ENCODE data around the gene BIRC6.
A peak's percentile ranks its signal among the peaks of the same experiment; 100 is the strongest.
"Not testable (repeated sequence)": the region's sequence is repeated elsewhere in the genome, so short reads cannot be mapped to it uniquely, and the experiment has no call there.

The BIRC6 gene

DNA sequence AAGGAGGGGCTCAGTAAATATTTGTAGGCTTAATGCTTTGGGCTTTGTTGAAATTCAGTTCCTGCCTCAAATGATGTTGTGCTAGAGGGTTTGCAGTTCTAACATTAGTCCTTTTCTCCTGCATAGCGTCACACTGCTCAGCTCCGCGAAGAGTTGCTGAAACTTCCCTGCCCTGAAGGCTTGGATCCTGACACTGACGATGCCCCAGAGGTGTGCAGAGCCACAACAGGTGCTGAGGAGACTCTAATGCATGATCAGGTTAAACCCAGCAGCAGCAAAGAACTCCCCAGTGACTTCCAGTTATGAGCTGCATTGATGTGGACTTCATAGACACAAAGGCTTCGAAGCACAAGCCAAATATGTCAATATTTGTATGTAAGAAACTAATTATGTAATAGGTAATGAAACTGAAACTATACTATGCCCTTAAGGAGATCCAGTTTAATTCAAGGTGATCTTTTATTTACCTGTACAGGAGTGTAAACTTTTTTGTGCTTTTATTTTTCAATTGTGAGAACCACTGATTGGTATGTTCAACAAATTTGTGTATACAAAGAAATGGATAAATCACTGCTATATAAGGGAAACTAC is 260.9 kb downstream of the BIRC6 start:
- no peak for DNase-seq (ENCODE audit: low spot score)

DNA sequence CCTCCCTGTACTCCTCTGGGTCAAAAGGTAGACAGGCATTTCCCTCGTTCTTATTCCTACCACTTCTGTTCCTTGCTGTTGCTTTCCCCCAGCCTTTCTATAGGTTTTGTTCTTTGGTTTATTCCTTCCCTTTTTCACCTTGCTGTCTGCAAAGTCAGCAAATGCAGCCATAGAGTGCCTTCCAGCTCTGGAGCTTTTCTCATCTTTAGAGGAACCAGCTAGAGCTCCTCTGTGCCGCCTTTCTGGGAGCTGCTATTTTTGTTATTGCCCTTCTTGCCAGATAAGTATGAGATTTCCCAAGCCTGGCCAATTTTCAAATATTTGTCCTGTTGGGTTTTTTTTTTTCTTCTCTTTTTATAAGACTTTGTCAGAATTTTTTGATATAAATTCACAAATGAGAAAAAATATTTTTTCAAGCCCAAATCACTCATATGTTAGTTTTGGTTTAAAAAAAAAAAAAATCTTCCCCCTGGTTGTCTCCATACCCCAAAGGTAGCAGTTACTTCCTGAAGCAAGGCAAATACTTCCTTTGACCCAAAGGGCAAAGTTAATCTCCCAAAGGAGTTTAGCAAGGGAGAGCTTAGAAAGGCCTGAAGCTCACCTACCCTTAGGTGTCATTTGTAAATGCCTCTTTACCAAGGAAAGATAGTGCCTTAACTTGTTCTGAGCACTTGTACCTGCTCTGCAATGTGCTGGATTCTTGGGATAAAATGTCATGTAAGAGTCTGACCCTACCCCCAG is 265.9 kb downstream of the BIRC6 start:
- peak; percentile 61 for DNase-seq (ENCODE audit: low spot score)

DNA sequence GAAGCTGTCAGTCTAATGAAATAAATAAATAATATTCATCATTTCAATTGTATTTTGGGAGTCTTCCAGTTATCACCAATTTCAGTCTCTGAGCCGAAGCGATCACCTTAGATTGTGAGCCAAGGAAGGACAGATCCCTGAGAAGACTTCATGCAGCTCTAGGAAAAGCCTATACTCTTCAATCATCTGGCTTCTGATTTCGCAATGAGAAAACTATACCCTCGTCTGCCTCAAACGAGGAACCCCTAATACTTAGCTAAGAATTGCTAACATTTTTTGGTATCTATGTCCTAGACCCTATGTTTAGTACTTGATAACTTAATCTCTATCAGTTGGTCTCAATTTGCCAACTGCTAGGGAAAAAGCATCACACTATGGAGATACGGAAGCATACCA is 266.5 kb downstream of the BIRC6 start:
- DNase-seq (ENCODE audit: low spot score) = no peak

DNA sequence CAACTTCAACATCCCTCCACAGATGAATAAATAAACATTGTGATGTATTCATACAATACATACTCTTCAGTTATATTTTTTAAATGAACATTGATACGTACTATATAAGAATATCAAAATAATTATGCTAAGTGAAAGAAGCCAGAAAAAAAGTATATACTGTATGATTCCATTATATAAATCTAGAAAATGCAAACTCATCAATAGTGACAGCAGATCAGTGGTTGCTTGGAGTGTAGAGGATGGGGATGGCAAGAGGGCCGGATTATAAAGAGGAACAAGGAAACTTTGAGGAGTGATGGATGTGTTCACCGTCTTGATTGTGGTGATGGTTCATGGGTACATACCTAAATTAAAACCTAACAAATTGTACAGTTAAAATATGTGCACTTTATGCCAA is 268.0 kb downstream of the BIRC6 start:
- DNase-seq (ENCODE audit: low spot score) = no peak

DNA sequence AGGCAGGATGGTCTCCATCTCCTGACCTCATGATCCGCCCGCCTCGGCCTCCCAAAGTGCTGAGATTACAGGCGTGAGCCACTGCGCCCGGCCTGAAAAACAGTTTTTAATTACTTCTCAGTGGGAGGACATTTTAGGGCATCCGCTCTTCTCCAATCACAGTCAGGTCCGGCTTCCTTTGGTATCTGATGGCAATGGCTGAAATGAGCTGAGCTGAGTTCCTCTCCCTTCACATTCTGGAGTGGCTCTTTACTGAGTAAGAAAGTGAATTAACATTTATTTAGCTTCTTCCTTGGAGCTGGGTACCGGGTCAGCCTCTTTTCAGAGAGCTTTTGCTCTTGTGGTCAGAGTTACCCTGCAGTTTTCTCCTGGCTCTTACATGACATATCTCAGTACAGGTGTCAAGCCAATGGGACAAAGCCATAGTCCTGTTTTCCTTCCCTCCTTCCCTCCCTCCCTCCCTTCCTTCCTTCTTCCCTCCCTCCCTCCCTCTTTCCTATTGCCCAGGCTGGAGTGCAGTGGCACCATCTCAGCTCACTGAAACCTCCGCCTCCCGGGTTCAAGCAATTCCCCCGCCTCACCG is 269.9 kb downstream of the BIRC6 start:
- DNase-seq (ENCODE audit: low spot score) = no peak

DNA sequence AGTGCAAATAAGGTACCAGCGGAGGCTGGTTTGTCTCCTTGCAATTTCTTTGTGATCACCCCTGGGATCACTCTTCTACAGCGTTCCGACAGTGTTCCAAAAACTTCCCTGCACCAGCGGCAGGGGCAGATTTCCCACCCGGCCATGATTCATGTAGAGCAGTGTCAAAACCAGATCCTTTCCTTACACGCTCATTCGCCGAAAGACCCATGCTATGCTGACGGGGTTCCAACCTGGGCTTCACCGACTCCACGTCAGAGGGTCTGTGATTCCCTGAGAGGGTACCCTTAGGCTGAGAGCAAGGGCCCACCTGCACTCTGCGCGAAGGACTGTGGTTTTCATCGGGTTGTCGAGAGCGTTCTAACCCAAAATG is 270.6 kb downstream of the BIRC6 start:
- DNase-seq (ENCODE audit: low spot score) = no peak

DNA sequence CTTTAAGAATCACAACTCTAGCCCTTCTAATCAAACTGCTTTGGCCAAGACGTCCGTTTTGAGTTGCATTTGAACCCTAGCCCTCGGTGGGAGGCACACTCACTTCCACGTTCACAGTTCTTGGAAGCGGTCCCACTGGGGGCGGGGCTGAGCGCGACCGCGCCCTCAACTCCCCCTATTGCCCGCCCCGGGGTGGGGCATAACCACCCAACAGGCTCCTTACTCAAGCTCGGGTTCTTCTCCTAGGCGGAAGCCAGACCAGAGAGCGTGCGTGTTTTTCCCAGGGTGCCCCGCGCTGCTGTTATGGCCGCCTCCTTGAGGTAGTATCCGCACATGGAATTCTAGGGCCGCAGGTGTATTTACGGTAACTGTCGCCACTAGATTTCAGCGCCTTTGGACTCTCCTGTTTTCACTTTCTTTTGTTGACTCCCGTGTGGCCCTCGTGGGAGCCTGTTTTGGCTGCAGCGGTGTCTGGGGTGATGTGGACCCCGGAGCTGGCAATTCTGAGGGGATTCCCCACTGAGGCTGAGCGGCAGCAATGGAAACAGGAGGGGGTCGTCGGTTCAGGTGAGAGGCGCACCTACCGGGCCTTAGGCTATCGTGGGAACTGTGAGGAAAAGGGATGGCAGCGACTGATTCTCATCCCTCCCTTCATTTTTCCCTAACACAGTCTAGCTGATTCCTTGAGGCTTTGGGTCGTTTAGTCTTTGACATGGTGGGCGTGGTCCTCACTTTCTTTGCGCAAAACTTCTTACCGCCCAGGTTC is 271.2 kb downstream of the BIRC6 start, which contains the start of gene TTC27:
TTC27 (plus strand) TSS at position 237 of the 766 bp plus-strand sequence; CDS start at position 480, 243 bp downstream.
- peak; percentile 97 for DNase-seq (ENCODE audit: low spot score)

DNA sequence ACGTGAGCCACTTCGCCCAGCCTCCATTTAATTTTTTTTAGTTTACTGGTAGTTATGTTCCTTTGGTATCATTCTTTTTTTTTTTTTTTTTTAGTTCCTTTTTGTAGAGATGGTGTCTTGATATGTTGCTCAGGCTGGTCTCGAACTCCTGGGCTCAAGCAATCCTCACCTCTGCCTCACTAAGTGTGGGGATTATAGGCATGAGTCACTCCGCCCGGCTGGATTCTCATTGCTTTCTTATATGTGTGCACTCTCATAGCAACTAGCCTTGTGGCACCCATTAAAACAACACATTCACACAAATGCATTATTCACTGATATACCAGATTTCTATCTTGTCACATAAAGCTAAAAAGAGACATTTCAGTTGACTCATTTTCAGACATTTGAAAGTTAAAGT is 275.3 kb downstream of the BIRC6 start:
- no peak for DNase-seq (ENCODE audit: low spot score)

DNA sequence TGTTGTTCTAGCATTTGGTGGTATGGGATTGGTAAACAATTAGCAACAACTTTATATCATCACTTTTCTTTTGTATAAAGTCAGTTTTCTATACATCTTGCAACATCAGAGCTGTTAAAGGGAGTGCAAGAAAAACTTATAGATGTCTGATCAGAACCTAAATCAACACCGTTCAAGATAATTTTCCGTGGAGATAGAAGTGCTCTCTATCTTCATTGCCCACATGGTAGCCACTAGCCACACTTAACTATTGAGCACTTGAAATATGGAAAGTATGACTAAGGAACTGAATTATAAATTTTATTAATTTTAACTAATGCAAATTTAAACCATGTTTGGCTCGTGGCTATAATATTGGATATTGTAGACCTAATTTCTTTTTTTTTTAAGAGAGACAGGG is 276.2 kb downstream of the BIRC6 start:
- DNase-seq (ENCODE audit: low spot score) = no peak

DNA sequence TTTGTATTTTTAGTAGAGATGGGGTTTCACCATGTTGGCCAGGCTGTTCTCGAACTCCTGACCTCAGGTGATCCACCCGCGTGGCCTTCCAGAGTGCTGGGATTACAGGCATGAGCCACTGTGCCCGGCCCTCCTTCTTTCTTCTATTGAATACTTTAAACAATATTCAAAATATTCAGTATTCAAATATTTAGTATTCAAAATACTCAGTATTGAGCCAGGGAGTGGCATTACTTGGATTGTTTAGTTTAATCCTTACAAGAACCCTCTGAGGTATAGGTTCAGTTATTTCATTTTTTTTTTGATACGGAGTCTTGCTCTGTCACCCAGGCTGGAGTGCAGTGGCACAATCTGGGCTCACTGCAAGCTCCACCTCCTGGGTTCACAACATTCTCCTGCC is 281.7 kb downstream of the BIRC6 start:
- DNase-seq (ENCODE audit: low spot score) = not testable (repeated sequence)

DNA sequence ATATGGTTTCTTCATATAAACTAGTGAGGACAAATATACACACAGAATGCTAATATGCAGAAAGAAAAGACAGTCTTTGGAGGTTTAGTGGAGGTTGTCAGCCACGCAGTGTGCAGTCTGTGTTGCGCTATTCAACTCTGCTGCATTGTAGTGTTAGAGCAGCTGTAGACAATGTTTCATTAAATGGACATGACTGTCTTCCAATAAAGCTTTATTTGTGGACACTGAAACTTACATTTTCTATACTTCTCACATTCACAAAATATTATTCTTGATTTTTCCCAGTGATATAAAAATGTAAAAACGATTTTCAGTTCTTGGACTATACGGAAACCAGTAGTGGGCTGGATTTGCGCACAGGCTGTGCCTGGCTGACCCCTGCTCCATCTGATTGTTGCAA is 284.4 kb downstream of the BIRC6 start:
- no peak for DNase-seq (ENCODE audit: low spot score)

DNA sequence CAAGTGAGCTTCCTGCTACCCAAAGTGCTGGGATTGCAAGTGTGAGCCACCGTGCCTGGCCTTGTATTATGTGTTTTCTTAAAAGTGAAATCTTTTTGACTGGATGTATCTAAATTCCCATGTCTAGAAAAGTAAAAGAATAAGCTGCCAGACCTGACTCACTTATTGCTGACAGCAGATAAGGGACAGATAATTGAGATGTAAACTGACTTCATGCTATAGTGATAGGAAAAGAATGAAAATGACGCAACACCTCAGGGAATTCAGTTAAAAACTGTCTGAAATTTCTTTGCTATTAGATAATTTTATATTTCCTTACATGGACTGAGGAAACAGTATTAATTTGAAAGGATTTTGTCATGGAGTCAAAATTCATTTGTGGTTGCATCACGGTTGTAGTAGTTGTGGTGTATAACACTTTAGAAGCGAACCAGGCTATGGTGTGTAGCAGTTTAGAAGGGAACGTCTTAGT is 290.4 kb downstream of the BIRC6 start:
- DNase-seq (ENCODE audit: low spot score) = no peak

DNA sequence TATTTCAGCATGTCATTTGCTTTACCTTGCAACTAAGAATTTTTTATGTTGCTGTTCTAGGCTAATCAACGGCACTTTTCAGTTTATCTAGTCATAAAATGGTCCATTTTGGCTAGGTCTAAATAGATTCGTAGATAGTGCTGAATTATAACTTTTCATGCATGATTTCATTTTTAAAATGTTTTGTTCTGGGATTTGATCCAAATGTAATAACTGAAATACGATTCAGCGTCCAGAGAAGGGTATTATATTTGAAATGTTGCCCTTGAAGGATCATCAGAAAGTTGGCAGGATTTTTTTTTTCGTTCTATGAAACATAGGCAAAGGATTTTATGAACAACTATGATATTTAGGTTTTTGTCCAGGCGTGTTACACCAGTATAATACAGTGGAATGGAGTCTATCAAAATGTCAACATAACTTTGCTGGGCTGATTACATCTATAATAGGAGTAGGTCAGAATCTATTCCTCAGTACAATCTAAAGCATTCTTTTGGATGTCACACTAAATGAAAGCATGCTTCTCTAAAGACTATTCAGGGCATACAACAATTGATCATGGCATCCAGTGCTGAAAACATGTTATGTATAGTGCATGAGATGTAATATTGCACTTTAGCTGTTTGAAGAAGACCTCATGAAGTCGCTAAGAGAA is 295.9 kb downstream of the BIRC6 start:
- DNase-seq (ENCODE audit: low spot score) = no peak

DNA sequence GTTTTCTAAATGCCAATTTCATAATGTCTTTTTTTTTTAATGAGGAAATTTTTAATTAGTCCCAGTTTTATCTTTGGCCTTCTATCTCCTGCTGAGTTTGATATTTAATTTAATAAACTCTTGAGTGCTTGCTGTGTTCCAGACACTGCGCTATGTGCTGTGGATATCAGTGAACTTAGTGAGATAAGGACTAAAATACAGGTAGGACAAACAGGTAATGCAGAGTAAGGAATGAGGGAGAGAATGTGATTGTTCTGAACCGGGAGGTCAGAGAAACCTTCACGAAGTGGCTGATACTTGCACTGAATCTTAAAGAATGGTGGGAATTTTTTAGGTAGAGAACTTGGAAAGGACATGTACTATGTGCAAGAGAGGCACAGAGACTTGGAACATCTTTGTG is 299.2 kb downstream of the BIRC6 start:
- DNase-seq (ENCODE audit: low spot score) = no peak

DNA sequence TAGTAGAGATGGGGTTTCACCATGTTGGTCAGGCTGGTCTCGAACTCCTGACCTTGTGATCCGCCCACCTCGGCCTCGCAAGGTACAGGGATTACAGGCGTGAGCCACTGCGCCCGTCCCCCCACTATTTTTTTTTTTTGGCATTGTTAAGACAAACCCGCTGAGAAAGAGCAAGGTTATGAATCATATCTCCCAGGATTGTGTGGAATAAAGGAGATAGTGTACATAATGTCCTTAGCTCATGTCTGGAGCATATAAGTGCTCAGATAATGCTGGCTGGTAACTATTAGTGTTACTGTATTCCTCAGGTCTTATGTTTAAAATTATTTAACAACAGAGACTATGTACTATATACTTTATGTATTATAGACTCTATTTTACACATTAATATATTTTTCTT is 307.0 kb downstream of the BIRC6 start:
- no peak for DNase-seq (ENCODE audit: low spot score)

DNA sequence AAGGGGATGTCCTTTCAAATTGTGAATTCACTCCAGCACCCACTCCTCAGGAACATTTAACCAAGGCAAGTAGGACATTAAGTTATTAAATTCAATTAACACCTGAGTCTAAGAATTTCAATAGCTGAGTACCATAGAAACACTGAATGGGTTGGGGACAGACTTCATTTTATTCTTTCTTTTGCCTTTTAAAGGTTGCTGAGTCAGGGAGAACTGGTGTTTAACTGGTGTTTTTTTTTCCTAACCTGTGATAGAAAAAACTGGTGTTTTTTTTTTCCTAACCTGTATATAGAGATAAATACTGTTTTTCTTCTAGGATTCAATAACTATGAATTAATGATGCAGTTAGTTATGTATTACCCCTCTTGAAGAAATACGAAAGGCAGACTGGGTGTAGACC is 309.9 kb downstream of the BIRC6 start:
- no peak for DNase-seq (ENCODE audit: low spot score)

DNA sequence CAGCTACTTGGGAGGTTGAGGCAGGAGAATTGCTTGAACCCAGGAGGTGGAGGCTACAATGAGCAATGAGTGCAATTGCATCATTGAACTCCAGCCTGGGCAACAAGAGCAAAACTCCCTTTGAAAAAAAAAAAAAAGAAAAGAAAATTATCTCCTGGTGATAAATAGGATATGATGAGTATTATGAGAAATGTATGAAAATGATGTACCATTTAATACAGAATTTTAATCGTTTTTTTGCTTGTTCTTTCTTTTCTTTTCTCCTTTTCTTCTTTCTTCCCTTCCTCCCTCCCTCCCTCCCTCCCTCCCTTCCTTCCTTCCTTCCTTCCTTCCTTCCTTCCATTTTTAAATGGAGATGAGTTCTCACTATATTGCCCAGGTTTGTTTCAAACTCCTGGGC is 311.4 kb downstream of the BIRC6 start:
- DNase-seq (ENCODE audit: low spot score) = no peak
